ENCODE results near the gene ASB10. TPM values are rescaled to one million over a fixed set of nuclear protein-coding genes. Genes with fewer than 3 reads are reported as not detected.

The ASB10 gene
- total RNA-seq, 3 donors from 2014 or later (not counting 1 experiment from before 2014, with no cell fraction given) = not detected

GRCh38 chr7:151231080-151231479 lies 44.0 kb upstream of the ASB10 start:
- Mint-ChIP-seq H3K4me1 (peaks cover 40 to 48% of the 10 kb centered on the region in 2 donors), H3K9me3 (no peaks in the 10 kb centered on the region), H3K27ac (peak overlapping the region in 1 of 2 donors; percentile 98), H3K36me3 (no peaks in the 10 kb centered on the region), H3K4me3 (peak overlapping the region; percentile 37), H3K27me3 (ENCODE audit: low read depth in 2 of 2) (no peaks in the 10 kb centered on the region)
- H3K27ac ChIP-seq (ENCODE audit: low read length) = no peak overlapping the region
- intact Hi-C loops (cut with micrococcal nuclease) = no loop called here
- peaks cover 41% of the 10 kb centered on the region for H3K4me1 ChIP-seq (ENCODE audit: control insufficient read depth, insufficient read depth, low read length)
- no peaks in the 10 kb centered on the region for H3K9me3 ChIP-seq (ENCODE audit: control insufficient read depth, insufficient read depth, low read length)
- no peak for TF ChIP-seq CTCF (IDR thresholded peaks at IDR 0.05)
- no peak for DNase-seq
- H3K27me3 ChIP-seq (ENCODE audit: control insufficient read depth, insufficient read depth, low read length) = no peaks in the 10 kb centered on the region
- no peak for ATAC-seq
- peaks cover 13% of the 10 kb centered on the region for H3K36me3 ChIP-seq (ENCODE audit: control insufficient read depth, insufficient read depth, low read length)
- no peak overlapping the region for H3K4me3 ChIP-seq (ENCODE audit: low read length)
- 95% methylated on average over 1 of the region's 1 CpG for WGBS (ENCODE audit: insufficient coverage)

GRCh38 chr7:151229249-151229648 lies 42.2 kb upstream of the ASB10 start:
- no peak overlapping the region for H3K27ac ChIP-seq (ENCODE audit: low read length)
- ATAC-seq (no peak), DNase-seq (no peak)
- H3K36me3 Mint-ChIP-seq = no peaks in the 10 kb centered on the region
- no peak overlapping the region for H3K4me3 ChIP-seq (ENCODE audit: low read length)
- H3K4me1 Mint-ChIP-seq = peaks cover 46 to 53% of the 10 kb centered on the region in 2 donors
- peaks cover 6% of the 10 kb centered on the region for H3K36me3 ChIP-seq (ENCODE audit: control insufficient read depth, insufficient read depth, low read length)
- peak overlapping the region; percentile 9 for H3K4me3 Mint-ChIP-seq
- H3K4me1 ChIP-seq (ENCODE audit: control insufficient read depth, insufficient read depth, low read length) = peaks cover 46% of the 10 kb centered on the region
- no peaks in the 10 kb centered on the region for H3K9me3 Mint-ChIP-seq
- H3K9me3 ChIP-seq (ENCODE audit: control insufficient read depth, insufficient read depth, low read length) = no peaks in the 10 kb centered on the region
- no peaks in the 10 kb centered on the region for H3K27me3 Mint-ChIP-seq (ENCODE audit: low read depth in 2 of 2)
- intact Hi-C loops (cut with micrococcal nuclease) = loop anchor here (5.0 kb wide), 1 partner anchor 113 kb away; the partner anchor contains the start of gene NUB1
- H3K27ac Mint-ChIP-seq = no peak overlapping the region
- H3K27me3 ChIP-seq (ENCODE audit: control insufficient read depth, insufficient read depth, low read length) = no peaks in the 10 kb centered on the region
- TF ChIP-seq CTCF (IDR thresholded peaks at IDR 0.05) = no peak
- WGBS (ENCODE audit: insufficient coverage) = 95% methylated on average over 9 of the region's 10 CpGs

GRCh38 chr7:151228024-151228866 lies 41.2 kb upstream of the ASB10 start:
- DNase-seq = no peak
- H3K4me3 Mint-ChIP-seq = peak overlapping the region; percentile 95
- H3K27ac Mint-ChIP-seq = peak overlapping the region; percentile 86 to 94
- H3K9me3 ChIP-seq (ENCODE audit: control insufficient read depth, insufficient read depth, low read length) = no peaks in the 10 kb centered on the region
- no peak for TF ChIP-seq CTCF (IDR thresholded peaks at IDR 0.05)
- H3K27me3 ChIP-seq (ENCODE audit: control insufficient read depth, insufficient read depth, low read length) = no peaks in the 10 kb centered on the region
- no peak for ATAC-seq
- no peak overlapping the region for H3K4me3 ChIP-seq (ENCODE audit: low read length)
- H3K36me3 Mint-ChIP-seq = no peaks in the 10 kb centered on the region
- peak overlapping the region; percentile 61 for H3K27ac ChIP-seq (ENCODE audit: low read length)
- H3K4me1 Mint-ChIP-seq = peaks cover 36 to 43% of the 10 kb centered on the region in 2 donors
- H3K36me3 ChIP-seq (ENCODE audit: control insufficient read depth, insufficient read depth, low read length) = peaks cover 16% of the 10 kb centered on the region
- no peaks in the 10 kb centered on the region for H3K9me3 Mint-ChIP-seq
- 88% methylated on average over 10 of the region's 10 CpGs for WGBS (ENCODE audit: insufficient coverage)
- intact Hi-C loops (cut with micrococcal nuclease) = loop anchor here (5.0 kb wide), 1 partner anchor 114 kb away; the partner anchor contains the start of gene NUB1
- no peaks in the 10 kb centered on the region for H3K27me3 Mint-ChIP-seq (ENCODE audit: low read depth in 2 of 2)
- peaks cover 36% of the 10 kb centered on the region for H3K4me1 ChIP-seq (ENCODE audit: control insufficient read depth, insufficient read depth, low read length)

Data from natural killer cell (primary cell).